GM12874 (cell line): ENCODE results near the gene PRM2.

Experiments used
- TF ChIP-seq, protein P1 (sequence below): IDR thresholded peaks from 2 replicates; pipeline ENCODE4 v1.5.1; 2011; ENCODE audit warnings: low read depth, mild to moderate bottlenecking, control low read depth, low read length, moderate library complexity; ENCODE audit not compliant: insufficient read depth

The PRM2 gene

DNA sequence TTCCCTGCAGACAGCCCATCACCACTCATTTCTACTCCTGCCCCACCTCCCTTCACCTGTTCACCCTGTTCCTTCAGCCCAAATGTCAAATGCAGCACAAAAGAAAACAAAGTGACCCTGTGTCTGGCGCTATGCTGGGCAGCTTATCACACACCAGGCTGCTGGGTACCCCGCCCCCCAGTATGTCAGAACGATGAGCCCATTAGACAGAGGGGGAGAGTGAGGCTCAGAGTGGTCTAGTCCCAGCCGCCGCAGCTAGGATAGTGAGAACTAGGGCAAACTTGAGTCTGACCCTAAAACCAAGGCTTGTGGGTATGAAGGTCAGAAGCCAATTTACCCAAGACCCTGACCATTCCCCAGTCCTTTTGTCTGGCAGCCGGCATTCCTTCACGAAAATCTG, 11.2 kb downstream of the PRM2 start:
- TF ChIP-seq, protein P1, sequence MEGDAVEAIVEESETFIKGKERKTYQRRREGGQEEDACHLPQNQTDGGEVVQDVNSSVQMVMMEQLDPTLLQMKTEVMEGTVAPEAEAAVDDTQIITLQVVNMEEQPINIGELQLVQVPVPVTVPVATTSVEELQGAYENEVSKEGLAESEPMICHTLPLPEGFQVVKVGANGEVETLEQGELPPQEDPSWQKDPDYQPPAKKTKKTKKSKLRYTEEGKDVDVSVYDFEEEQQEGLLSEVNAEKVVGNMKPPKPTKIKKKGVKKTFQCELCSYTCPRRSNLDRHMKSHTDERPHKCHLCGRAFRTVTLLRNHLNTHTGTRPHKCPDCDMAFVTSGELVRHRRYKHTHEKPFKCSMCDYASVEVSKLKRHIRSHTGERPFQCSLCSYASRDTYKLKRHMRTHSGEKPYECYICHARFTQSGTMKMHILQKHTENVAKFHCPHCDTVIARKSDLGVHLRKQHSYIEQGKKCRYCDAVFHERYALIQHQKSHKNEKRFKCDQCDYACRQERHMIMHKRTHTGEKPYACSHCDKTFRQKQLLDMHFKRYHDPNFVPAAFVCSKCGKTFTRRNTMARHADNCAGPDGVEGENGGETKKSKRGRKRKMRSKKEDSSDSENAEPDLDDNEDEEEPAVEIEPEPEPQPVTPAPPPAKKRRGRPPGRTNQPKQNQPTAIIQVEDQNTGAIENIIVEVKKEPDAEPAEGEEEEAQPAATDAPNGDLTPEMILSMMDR: no peak

DNA sequence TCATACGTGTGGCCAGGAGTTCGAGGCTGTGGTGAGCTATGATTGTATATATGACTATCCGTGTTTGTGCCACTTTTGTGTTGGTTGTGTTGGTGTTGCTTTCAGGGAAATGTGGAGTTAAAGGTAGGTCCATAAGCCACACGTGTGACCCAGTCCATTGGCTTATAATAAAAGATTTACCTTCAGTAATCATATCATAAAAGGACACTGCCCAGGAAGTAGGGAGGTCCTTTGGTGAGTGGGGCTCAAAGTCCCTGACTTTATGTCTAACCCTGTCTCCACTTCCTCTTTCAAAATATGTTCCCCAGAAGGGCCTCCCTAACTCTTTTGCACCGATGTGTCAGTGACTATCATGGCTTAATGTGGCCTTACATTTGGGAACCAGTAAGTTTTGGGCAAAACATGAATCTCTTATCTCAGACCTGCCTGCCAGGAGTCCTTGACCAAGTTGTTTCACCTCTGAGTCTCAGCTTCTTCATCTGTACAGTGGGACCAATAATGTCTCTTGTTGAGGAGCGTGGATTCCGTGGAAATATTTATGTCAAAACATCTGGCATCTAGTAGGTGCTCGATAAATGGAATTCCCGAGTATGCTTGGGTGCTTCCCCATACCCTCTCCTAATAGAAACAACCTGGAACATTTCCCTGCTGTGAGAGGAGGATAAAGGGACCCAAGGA, 12.0 kb downstream of the PRM2 start:
- TF ChIP-seq, protein P1: no peak

DNA sequence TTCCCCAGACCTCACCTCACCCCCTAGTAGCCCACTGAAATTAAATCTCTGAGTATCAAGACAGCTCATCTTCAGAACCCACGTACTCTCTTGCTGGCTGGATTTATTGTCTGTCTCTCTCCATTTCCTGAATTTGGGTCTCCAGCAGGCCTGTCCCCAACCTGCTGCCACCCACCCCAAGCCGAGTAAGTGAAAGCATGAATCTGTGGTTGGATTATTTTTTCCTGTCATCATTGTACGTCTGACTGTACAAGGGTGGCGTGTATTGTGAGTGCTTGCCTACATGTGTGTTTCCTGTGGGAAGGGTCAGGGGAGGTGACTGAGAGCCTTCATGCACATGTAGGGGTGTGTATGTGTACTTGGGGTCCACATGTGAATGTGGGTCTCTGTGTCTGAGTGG, 12.5 kb downstream of the PRM2 start:
- TF ChIP-seq, protein P1: no peak

DNA sequence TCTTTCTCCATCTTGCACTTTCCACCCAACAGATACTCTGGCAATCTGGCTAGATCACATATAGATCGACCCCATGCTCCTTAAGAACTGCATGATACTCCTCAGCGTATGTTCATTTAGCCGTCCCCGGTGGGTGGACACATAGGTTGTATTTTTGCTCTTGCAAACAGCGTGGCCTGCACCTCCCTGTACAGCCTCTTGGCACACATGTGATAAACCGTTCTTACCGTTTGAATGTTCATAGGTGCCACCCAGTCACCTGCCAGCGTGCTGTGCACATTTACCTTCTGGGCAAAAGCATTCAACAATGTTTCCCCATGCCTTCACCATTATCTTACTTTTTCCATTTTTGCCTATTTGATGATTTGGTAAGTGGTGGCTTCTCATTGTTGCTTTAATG, 13.4 kb downstream of the PRM2 start:
- TF ChIP-seq, protein P1: no peak

DNA sequence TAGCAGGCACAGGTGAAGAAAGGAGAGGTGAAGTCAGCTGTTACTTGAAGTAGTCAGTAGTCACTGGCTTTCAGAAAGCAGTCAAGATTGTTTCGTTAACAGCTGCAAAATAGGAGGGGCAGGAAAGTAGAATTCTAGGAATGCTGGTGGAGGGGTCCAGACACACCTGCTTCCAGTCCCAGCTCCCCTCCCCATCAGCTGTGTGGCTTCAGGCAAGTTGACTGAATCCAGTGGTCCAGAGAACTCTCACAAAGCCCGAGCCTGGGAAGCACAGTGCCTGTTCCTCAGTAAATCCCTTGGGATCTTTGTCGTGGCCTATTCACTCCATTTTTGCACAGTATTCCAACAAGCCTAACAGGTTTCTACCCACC, 15.7 kb downstream of the PRM2 start:
- TF ChIP-seq, protein P1: no peak

DNA sequence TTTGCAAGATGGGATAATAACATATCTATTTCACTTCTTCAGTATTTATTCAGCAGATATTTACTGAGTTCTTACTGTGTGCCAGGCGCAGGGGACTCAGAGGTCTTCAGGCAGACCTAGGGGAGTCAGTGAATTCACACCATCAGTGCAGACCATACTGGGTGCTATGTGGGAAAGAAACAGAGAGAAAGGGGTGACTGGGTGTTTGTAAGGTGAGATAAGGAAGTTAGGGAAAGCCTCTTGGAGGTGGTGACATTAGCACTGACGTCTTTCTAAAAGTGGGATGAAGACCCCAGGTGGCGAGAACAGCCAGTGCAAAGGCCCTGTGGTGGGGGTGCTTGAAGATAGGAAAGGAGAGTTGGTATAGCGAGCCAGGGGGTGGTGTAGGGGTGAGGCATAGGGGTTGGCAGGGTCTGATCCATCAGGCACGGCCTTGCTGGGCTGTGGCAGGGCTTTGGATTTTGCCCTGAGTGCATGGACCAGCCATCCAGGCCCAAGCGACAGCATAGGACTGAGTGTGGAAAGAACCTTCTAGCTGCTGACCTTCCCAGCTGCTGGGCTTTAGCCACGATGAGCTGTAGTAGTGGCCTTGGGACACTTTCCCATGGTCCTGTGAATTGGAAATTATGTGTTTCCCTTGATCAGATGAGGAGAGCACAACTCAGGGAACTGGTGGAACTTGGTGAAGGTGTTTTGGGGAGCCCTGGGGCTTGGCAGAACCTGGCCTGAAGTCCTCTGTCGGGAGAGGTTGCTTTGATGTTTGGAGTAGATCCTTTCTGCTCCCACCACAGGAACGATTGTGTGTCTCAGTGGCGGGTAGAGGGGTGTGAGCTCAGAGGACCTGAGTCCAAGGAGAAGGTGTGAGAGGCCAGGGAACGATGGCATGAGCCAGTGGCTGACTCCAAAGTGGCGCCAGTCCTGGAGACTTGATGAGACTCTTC, 16.4 kb downstream of the PRM2 start:
- TF ChIP-seq, protein P1: no peak

DNA sequence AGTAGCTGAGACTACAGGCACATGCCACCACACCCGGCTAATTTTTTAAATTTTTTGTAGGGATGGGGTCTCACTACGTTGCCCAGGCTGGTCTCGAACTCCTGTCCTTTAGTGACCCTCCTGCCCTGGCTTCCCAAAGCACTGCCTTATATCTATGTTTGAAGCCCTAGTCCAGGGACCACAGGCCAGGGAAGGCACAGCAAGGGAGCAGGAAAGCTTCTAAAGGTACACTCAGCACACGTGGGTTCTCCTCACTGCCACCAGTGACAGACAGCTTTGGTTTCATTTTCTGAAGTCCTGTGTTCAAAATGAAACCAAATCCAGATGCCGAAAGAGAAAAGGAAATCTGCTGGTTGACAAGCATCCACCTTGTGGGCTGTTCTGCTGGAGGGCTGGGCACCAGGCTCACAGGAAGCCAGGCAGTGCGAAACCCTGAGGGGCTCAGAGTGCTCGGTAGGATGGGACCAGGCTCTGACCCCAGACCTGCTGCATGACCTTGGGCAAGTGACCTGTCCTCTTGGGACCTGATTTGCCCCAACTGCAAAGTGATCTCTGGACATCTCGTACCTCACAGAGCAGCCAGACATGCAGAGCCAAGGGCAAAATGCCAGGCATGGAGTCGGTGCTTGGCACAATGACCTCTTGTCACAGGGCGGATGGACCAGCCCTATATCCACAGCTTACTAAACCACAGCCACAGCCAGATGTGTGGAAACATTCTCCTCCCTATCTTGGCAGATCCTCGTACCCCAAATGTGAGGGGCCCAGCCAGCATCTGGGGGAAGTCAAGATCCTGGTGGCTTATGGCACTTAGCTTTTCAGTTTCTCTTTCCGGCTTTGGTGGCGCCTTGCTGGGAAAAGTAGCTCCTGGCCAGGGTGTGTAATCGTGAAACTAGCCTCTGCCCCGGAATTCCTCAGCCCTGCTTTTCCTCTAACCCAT, 17.5 kb downstream of the PRM2 start:
- TF ChIP-seq, protein P1: no peak
